Right cardiac atrium (tissue), 5 donors: ENCODE data around the gene CMTM3. TPM values are rescaled to one million over a fixed set of nuclear protein-coding genes. Genes with fewer than 3 reads are reported as not detected.
A peak's percentile ranks its signal among the peaks of the same experiment; 100 is the strongest.
"Not testable (repeated sequence)": the region's sequence is repeated elsewhere in the genome, so short reads cannot be mapped to it uniquely, and the experiment has no call there.

Experiments
- ATAC-seq, 2 donors: fragments of 200-7000 bp; cut with Tn5 transposase; one replicate each; pipeline versions ENCODE4 v1.8.0 to v1.9.1; 2020; ENCODE audit warnings: moderate library complexity in 2 of 2, mild to moderate bottlenecking in 1 of 2
- DNase-seq, 3 donors: peaks; one replicate each; pipeline ENCODE4 v3.0.0-alpha.2; 2020
- H3K27ac ChIP-seq: one replicate; pipeline ENCODE4 v1.5.1; 2013; ENCODE audit warnings: mild to moderate bottlenecking, low read length, control low read depth, moderate library complexity
- H3K27me3 ChIP-seq: one replicate; pipeline ENCODE4 v1.6.1; 2013; ENCODE audit not compliant: control insufficient read depth, insufficient read depth
- H3K4me1 ChIP-seq: one replicate; pipeline ENCODE4 v1.6.1; 2013; ENCODE audit warnings: low read length; ENCODE audit not compliant: control insufficient read depth, insufficient read depth
- H3K4me3 ChIP-seq: one replicate; pipeline ENCODE4 v1.5.1; 2013; ENCODE audit warnings: low read length, control low read depth
- H3K9me3 ChIP-seq: one replicate; pipeline ENCODE4 v1.6.1; 2013; ENCODE audit warnings: low read length; ENCODE audit not compliant: control insufficient read depth
- WGBS: extraction: QIAGEN DNeasy Blood & Tissue Kit; methylation state at CpG from one replicate; pipeline ENCODE4 v1.1.7; 2013; 5-methylcytosine and 5-hydroxymethylcytosine counted together
- intact Hi-C, 4 donors: fragments of 100-400 bp; cut with DNase I; formaldehyde crosslinking; loops; one replicate each; pipeline versions ENCODE4 v1.11.0 to v1.14.0; 2022 to 2023
- long read RNA-seq, 4 donors: library from polyadenylated mRNA; unstranded; transcript quantifications; one replicate each; pipeline ENCODE4 v2.0.0, GENCODE V29; 2020 to 2021
- polyA plus RNA-seq: library from polyadenylated mRNA; stranded (reverse); fragments of 200-250 nt; gene quantifications from one replicate; pipeline ENCODE4 v1.2.3, GENCODE V29; 2013
- total RNA-seq, 4 donors: library from RNA; stranded (reverse); fragmentation: NEBNext Ultra II Directional; extraction: Animal tissue kit (Norgen Biotek cat#: 25700); gene quantifications; one replicate each; pipeline ENCODE4 v1.2.1, GENCODE V29; 2021
- donor health status: healthy with polysubstance abuse.
- donor health status: DM: no; HTN: yes; CAD: no.
- donor health status: DM: no; HTN: no; CAD: no.
- donor health status: DM: no; HTN: yes; CAD: no; lungs with severe emphysema.
- donor health status: DM: yes; HTN: yes; CAD: no.

The CMTM3 gene
- total RNA-seq = 10 to 100 TPM; 10.3 to 17.4 (median 14.8) TPM
- polyA plus RNA-seq = 12.6 TPM
- long read RNA-seq, donor 1, transcript CMTM3-214 (5 exons, 1,934 nt) = major isoform, 28 of 41 reads
- long read RNA-seq, donor 1, partial matches to known transcripts = 2 of 41 reads
- long read RNA-seq, donor 1, other reads (novel, unspliced or antisense) = 7 of 41 reads
- long read RNA-seq, donor 2, transcript CMTM3-214 (5 exons, 1,934 nt) = major isoform, 18 of 21 reads
- long read RNA-seq, donor 2, partial matches to known transcripts = 0 of 21 reads
- long read RNA-seq, donor 2, other reads (novel, unspliced or antisense) = 3 of 21 reads
- long read RNA-seq, donor 3, partial matches to known transcripts = 2 of 7 reads
- long read RNA-seq, donor 3, other reads (novel, unspliced or antisense) = 3 of 7 reads
- long read RNA-seq, donor 4, transcript CMTM3-214 (5 exons, 1,934 nt) = major isoform, 13 of 16 reads
- long read RNA-seq, donor 4, partial matches to known transcripts = 0 of 16 reads
- long read RNA-seq, donor 4, other reads (novel, unspliced or antisense) = 1 of 16 reads

GRCh38 chr16:66604376-66605176 is at the start of gene CMTM3:
Gene CMTM3, plus strand, starts transcription at chr16:66604704. Its CDS starts 102 bp downstream, at chr16:66604806.
- Histone ChIP-seq H3K4me3 (peak within 1 kb of the TSS; percentile 77), H3K27ac (peak within 1 kb of the TSS; percentile 77), H3K4me1 (no peaks in the 10 kb centered on the region), H3K27me3 (no peaks in the 10 kb centered on the region), H3K9me3 (no peaks in the 10 kb centered on the region)
- DNase-seq (peak; percentile 76 to 91 (median 90)), ATAC-seq (peak; percentile 67 to 69)
- WGBS = under 1% methylated on average over 92 of the region's 96 CpGs
- intact Hi-C loops = loop anchor here in 3 of 4 donors (5.0 to 10.0 kb wide), 6 partner anchors 52 to 263 kb away; partner anchors contain the start of genes CKLF (in 1 of the 3) and TK2 (in 1 of the 3)

GRCh38 chr16:66560107-66560506 is 44.4 kb upstream of the CMTM3 start:
- H3K4me3 ChIP-seq = no peak overlapping the region
- H3K27ac ChIP-seq = no peak overlapping the region
- intact Hi-C loops = no loop called here
- H3K27me3 ChIP-seq = no peaks in the 10 kb centered on the region
- ATAC-seq = no peak
- no peaks in the 10 kb centered on the region for H3K9me3 ChIP-seq
- 82% methylated on average over 1 of the region's 1 CpG for WGBS
- DNase-seq = no peak
- no peaks in the 10 kb centered on the region for H3K4me1 ChIP-seq

GRCh38 chr16:66561381-66562080 is 43.0 kb upstream of the CMTM3 start:
- no peak overlapping the region for H3K27ac ChIP-seq
- no peaks in the 10 kb centered on the region for H3K9me3 ChIP-seq
- intact Hi-C loops = no loop called here
- ATAC-seq (no peak), DNase-seq (no peak)
- H3K27me3 ChIP-seq = no peaks in the 10 kb centered on the region
- no peaks in the 10 kb centered on the region for H3K4me1 ChIP-seq
- H3K4me3 ChIP-seq = no peak overlapping the region
- WGBS = 95% methylated on average over 3 of the region's 3 CpGs

- intact Hi-C loops = no loop called here
- no peak for DNase-seq
- H3K4me3 ChIP-seq = no peak overlapping the region
- no peak overlapping the region for H3K27ac ChIP-seq
- ATAC-seq = no peak
- H3K9me3 ChIP-seq = no peaks in the 10 kb centered on the region
- no peaks in the 10 kb centered on the region for H3K4me1 ChIP-seq
- no peaks in the 10 kb centered on the region for H3K27me3 ChIP-seq
- WGBS = 82% methylated on average over 1 of the region's 1 CpG
Measured at GRCh38 chr16:66562409-66562808, 42.1 kb upstream of the CMTM3 start.

GRCh38 chr16:66562986-66563385 is 41.5 kb upstream of the CMTM3 start:
- DNase-seq (no peak), ATAC-seq (no peak)
- intact Hi-C loops = no loop called here
- Histone ChIP-seq H3K27ac (no peak overlapping the region), H3K4me1 (no peaks in the 10 kb centered on the region), H3K4me3 (no peak overlapping the region), H3K27me3 (no peaks in the 10 kb centered on the region), H3K9me3 (no peaks in the 10 kb centered on the region)
- WGBS = 88% methylated on average over 2 of the region's 2 CpGs

- H3K9me3 ChIP-seq = no peaks in the 10 kb centered on the region
- no peak overlapping the region for H3K4me3 ChIP-seq
- no peak overlapping the region for H3K27ac ChIP-seq
- intact Hi-C loops = no loop called here
- H3K27me3 ChIP-seq = no peaks in the 10 kb centered on the region
- H3K4me1 ChIP-seq = no peaks in the 10 kb centered on the region
- ATAC-seq (no peak), DNase-seq (no peak)
- WGBS = 94% methylated on average over 2 of the region's 2 CpGs
Measured at GRCh38 chr16:66563574-66564334, 40.8 kb upstream of the CMTM3 start.

GRCh38 chr16:66566051-66566901 is 38.2 kb upstream of the CMTM3 start, which contains the start of gene CMTM1:
Gene CMTM1, plus strand, starts transcription at chr16:66566439. Its CDS starts 75 bp downstream, at chr16:66566514.
- intact Hi-C loops = no loop called here
- no peak for DNase-seq
- Histone ChIP-seq H3K4me3 (no peak within 1 kb of the TSS), H3K9me3 (no peaks in the 10 kb centered on the region), H3K27me3 (no peaks in the 10 kb centered on the region), H3K27ac (no peak within 1 kb of the TSS), H3K4me1 (no peaks in the 10 kb centered on the region)
- peak in 1 of 2 donors; percentile 36 for ATAC-seq
- WGBS = 93% methylated on average over 54 of the region's 54 CpGs

- ATAC-seq, H3K4me1 ChIP-seq, H3K9me3 ChIP-seq, H3K4me3 ChIP-seq, H3K27me3 ChIP-seq, DNase-seq, intact Hi-C loops, H3K27ac ChIP-seq: not testable (repeated sequence)
- 89% methylated on average over 3 of the region's 3 CpGs for WGBS
Measured at GRCh38 chr16:66567270-66567669, 37.2 kb upstream of the CMTM3 start.

- intact Hi-C loops = no loop called here
- Histone ChIP-seq H3K4me3 (no peak overlapping the region), H3K27ac (no peak overlapping the region), H3K4me1 (no peaks in the 10 kb centered on the region), H3K9me3 (no peaks in the 10 kb centered on the region), H3K27me3 (no peaks in the 10 kb centered on the region)
- 96% methylated on average over 2 of the region's 2 CpGs for WGBS
- ATAC-seq (no peak), DNase-seq (no peak)
Measured at GRCh38 chr16:66568355-66568754, 36.1 kb upstream of the CMTM3 start.
